GM18873 (cell line): ENCODE data around the gene ALK.

Experiments
- ATAC-seq: cut with Tn5 transposase; IDR thresholded peaks from one replicate; pipeline ENCODE4 v1.9.1; 2021; ENCODE audit warnings: mild to moderate bottlenecking, moderate library complexity, moderate number of reproducible peaks; ENCODE audit not compliant: unreplicated experiment, low FRiP score

ALK gene

GRCh38 chr2:29726976-29727375 is 194.4 kb downstream of the ALK start:
- no peak for ATAC-seq

- ATAC-seq = no peak
These were observed 195.8 kb downstream of the ALK start for GRCh38 chr2:29725610-29726009.

- ATAC-seq = peak; percentile 38
These were observed 197.1 kb downstream of the ALK start for GRCh38 chr2:29724282-29724681.

DNA sequence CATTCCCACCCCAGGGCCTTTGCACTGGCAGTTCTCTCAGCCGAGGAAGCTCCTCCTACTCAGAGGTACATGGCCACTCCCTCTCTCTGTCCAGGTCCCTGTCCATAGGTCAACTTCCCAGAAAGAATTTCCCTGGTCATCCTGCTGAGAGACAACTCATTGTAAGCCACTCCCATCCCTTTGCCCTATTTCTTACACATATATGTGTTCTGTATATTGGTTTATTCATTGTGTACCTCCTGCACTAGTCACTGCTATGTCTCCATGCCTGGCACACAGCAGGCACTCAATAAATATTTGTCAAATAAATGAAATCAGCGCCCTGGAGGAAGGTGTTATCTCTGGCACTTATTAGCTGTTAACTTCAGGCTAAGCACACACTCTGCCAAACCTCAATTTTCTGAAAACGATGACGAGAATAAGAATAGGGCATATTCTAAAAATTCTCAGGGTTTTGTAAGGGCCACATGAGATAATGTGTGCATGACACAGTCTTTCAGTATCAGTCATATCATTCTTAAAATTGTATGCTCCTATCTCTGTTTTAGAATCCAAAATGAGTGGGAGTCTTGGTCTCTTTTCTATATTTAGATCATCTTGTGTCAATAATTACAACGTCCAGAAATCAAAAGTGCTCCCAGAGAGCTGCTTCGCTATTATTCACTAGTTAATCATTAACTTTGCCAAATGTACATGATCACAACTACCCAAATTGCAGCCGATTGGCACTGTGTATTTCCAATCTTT is 198.0 kb downstream of the ALK start:
- ATAC-seq = peak; percentile 79

- ATAC-seq = no peak
These were observed 201.7 kb downstream of the ALK start for GRCh38 chr2:29719639-29720038.

DNA sequence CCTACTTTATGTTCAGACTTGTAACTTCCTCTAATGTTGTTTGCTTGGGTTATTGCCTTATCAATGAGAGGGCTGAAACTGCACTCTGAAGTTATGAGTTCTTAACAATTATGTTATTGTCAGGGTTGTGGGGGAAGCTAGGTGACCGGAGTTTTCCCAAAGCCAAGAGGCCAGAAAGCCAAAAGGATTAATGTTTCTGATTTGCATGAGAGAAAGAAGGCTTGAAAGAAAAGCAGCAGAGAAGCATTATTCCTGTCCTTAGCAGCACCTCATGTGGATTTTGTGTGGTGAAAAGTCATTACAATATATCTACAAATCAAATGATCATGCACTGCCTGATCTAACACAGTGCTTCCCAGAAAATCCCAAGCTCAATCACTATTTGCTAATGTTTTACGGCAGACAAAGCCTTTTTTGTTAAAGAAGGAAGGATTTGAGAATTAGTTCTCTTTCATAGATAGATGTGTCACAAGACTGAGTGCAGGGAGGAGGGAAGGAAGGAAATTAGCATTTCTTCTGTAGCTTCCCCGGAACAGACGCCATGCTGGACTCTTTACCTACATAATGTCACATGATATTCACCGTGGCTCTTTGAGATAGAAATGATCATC is 203.2 kb downstream of the ALK start:
- ATAC-seq = no peak

DNA sequence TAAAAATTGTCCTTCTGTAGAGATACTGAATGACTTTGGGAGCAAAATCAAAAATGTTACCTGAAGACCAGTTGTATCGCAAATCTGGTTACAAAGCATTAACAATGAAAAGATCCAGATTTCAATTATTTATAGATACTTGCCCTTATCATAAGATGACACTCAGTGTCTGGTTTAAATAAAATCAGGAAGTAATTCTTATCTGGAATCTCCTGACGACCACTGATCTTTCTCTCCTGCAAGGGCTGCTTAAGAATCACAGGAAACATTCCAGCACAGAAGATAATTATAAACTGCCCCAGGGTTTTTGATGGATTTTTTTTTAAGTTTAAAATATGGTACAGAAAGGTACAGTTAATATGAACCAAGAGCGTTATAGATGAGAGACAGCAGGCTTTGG is 205.7 kb downstream of the ALK start:
- ATAC-seq = no peak

DNA sequence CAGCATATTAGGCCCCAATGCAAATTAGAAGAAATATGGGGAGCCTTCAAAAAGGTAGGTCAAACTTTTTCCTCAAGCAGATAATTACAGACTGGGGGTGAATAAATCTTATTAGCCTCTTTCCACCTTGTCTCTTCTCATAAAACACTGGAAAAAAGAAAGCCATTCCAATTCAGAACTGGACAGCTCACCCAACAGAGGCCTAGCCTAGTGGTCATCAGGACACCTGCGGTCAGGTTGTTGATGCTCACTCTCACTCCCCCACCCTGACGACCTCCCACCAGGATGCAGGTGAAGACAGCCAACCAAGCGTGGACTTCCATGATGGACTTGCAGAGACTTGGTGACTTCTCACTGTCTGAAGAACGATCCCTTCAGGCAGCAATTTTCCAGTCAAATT is 207.1 kb downstream of the ALK start:
- no peak for ATAC-seq

GRCh38 chr2:29706171-29706720 is 215.1 kb downstream of the ALK start:
- no peak for ATAC-seq

GRCh38 chr2:29705616-29706015 is 215.8 kb downstream of the ALK start:
- ATAC-seq = no peak

DNA sequence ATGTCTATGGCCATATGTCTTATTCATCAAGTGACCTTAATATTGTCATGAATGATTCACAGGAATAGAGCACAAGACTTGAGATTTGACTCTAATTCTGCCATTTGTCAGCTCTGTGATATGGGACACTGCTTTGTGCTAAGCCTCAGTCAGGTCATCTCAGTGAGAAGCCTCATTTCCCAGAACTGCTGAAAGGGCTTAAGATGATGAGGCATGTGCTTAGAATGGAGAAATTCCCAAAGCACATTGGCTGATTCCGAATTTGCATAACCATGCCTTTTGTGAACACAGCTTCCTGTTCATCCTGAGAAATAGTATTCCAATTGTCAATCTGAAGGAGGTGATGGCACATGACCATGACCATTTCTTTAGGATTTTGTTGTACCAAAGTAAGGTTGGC is 218.1 kb downstream of the ALK start:
- ATAC-seq = no peak

GRCh38 chr2:29702276-29702675 is 219.1 kb downstream of the ALK start:
- ATAC-seq = no peak

- no peak for ATAC-seq
These were observed 220.8 kb downstream of the ALK start for GRCh38 chr2:29700560-29700959.

DNA sequence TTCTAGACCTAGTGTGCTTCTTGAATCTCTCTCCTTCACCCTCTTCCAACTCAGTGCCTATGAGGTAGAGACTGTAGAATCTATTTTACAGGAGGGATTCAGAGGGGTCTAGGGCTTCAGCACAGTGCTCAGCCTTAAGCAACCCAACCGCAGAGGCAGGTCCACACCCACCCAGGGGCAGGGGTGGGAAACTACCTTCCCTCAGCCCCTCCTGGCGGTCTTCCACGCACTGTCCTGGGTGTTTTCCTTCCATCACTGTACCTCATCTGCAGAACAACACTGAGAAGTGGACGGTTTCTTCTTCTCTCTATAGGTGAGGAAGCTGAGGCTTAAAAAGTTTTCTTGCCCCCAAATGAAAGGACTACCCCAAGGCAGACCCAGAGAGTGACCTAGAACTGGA is 222.3 kb downstream of the ALK start:
- no peak for ATAC-seq

GRCh38 chr2:29698216-29698615 is 223.2 kb downstream of the ALK start:
- no peak for ATAC-seq

- ATAC-seq = no peak
These were observed 223.7 kb downstream of the ALK start for GRCh38 chr2:29697715-29698114.

- no peak for ATAC-seq
These were observed 224.2 kb downstream of the ALK start for GRCh38 chr2:29697181-29697580.

GRCh38 chr2:29694741-29695140 is 226.6 kb downstream of the ALK start:
- no peak for ATAC-seq

DNA sequence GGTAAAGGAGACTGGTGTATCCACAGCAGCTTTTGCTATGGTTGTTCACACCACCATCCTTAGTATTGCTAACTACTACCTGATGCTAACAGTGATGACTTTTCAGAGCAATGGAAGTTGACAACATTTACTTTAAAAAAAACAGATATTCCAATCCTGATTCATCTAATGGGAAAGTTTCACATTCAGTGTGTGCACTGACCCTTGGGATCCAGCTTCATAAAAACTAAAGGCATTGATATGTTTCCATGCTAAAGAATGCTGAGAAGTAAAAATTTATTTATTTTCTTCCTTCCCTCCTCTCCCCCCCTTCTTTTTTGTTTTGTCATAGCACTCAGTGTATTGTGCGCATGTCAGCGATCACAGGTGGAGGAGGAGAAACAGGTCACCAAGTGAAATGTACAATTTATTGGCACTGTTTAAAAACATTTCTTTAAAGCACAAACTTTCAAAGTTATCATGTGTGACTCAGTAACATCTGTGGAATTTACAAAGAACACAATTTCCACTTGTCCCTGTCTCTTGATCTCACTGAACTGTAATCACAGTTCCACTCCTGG is 229.9 kb downstream of the ALK start:
- ATAC-seq = no peak

- ATAC-seq = no peak
These were observed 231.7 kb downstream of the ALK start for GRCh38 chr2:29689666-29690065.

DNA sequence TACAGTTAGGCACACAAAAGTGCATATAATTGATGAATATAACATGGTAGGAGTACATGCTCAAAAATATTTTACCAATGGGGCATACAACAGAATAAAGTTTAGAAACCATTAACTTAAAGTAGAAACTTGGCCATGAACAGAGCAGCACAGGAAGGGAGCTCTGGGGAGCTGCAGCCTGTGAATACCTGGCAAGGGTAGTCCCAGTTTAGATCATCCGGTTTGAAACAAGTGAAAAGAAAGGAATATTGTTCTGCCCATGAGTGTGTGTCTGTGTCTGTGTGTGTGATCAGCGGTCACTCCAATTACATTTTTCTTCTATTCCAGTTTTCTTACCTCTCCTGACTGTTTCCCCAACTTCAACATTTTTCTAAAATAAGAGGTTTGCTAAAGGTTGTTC is 233.0 kb downstream of the ALK start:
- ATAC-seq = no peak

GRCh38 chr2:29687121-29687520 is 234.3 kb downstream of the ALK start:
- no peak for ATAC-seq
